A204.1 (cell line): Measurements from ENCODE around the gene TSHZ2.
"Not testable (repeated sequence)": the region's sequence is repeated elsewhere in the genome, so short reads cannot be mapped to it uniquely, and the experiment has no call there.

Source experiments
- FAIRE-seq: peaks from 2 replicates; lab custom pipeline; 2012; peaks lifted over from hg19 to GRCh38; lab: Jason Lieb, UNC

TSHZ2 gene

DNA sequence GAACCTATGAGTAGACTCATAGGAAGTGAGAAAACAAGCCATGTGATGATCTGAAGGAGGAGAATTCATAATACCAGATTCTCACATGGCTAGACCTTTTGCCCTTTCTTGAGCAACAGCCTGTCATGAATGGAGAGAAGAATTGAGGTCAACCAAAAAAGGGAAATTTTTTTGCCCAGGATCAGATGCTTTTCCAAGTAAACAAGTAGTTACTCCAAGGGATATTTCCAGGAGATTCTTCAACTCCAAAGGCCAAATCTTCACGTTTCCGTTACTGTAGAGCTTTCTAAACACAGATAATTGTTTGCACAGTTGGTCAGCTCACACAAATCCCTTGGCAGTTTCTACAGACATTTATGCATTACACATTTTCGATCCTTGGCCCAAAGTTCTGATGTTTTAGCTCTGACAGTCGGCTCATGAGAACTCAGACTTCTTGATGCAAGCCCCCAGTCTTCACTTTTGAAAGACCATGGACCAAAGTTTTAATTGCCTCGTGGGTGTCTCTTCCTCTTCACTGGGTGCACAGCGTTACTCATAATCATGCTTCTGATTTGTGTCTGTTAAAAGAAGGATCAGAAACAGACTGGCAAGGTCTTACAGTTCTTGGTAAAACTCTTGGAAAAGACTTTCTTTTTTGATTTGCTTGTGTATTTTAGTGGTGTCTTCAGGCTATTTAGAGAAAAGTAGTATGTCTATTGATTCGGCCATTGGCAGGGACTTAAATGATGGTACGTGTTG lies 115.0 kb downstream of the TSHZ2 start:
- FAIRE-seq = no peak

DNA sequence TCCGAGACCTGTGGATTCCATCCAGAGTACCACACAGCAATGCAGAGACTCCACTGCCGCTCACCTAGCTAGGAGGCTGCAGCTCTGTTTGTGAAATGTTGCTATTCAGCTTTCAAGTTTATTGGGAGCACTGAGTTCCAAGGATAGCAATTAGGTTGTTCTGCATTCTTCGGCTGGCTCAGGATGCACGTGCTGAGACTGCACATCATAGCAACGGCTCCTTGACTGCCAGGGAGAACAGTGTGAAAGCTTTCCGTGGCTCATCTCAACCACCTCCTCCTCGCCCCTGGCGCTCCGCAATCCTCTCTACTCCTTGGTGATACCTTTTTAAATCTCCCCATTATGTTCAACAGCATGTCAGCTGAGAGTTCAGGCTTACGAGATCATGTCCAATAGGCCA lies 116.6 kb downstream of the TSHZ2 start:
- FAIRE-seq = no peak

DNA sequence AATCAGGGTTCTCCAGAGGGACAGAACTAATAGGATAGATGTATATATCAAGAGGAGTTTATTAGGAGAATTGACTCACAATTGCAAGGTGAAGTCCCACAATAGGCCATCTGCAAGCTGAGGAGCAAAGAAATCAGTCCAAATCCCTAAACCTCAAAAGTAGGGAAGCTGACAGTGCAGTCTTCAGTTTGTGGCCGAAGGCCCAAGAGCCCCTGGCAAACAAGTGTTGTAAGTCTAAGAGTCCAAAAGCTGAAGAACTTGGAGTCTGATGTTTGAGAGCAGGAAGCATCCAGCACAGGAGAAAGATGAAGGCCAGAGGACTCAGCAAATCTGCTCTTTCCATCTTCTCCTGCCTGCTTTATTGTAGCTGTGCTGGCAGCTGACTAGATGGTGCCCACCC lies 117.7 kb downstream of the TSHZ2 start:
- not testable (repeated sequence) for FAIRE-seq

DNA sequence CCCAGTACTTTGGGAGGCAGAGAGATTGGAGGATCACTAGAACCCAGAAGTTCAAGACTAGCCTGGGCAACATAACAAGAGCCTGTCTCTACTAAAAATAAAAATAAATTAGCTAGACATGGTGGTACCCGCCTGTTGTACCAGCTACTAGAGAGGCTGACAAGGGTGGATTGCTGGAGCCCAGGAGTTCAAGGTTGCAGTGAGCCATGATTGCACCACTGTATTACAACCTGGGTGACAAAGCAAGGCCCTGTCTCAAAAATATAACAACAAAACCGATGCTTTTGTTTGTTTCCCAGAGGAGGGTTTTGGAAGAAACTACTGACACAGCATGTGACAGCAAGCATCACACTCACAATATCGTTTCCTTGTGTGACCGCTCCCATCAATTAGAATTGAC lies 119.6 kb downstream of the TSHZ2 start:
- no peak for FAIRE-seq

DNA sequence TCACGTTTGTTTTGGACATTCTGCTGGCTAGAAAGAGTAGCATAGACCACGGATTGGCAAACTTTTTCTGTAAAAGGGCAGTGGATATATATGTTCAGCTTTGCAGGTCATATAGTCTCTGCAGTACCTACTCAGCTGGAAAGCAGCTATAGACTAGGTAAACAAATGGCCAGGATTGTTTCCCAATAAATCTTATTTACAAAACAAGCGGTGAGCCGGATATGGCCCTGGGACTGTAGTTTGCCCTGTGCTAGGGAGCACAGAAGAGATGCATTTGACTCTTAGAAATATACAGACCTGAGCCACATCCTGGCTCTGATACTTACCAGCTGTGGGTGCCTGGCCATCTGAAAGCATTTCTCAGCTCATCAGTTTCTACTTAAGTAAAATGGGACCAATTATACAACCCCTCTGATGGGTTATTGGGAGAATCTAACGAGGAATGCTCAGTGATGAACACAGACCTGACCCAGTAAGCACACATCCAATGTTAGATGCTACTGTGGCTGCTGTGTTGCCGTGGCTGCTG lies 120.7 kb downstream of the TSHZ2 start:
- FAIRE-seq = no peak

DNA sequence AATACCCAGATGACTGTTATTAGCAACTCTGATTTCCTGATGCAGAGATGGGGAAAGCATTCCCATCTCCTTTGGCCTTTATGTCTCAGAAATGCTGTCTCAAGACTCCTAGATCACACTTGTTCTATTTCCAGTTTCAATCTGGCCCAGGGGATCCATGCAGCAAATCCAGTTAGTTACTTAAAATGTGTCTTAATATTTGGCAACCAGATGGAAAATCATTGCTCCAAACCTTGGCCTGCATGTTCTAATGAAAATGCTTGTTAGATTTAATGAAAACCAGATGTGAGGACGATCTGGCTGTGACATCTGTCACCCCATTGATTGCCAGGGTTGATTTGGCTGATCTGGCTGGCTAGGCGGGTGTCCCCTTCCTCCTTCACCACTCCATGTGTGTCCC lies 125.2 kb downstream of the TSHZ2 start:
- FAIRE-seq = no peak

DNA sequence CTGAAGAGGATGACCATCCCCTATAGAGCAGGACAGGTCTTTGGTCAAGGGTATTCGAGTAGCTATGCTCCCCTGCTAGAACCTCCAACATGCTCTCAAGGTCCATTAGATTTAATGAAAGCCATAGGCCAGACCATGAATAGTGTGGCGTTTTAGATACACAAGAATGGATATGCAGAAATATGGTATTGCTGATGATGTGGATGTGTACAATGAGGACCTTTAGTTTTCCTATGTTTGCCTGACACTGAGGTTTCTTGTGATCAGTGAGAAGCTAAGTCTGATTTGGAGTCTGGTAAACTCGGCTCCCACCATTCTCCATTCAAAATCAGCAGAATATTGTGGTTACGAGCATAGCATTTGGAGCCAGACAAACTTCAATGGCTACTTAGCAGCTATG lies 125.6 kb downstream of the TSHZ2 start:
- FAIRE-seq = no peak

DNA sequence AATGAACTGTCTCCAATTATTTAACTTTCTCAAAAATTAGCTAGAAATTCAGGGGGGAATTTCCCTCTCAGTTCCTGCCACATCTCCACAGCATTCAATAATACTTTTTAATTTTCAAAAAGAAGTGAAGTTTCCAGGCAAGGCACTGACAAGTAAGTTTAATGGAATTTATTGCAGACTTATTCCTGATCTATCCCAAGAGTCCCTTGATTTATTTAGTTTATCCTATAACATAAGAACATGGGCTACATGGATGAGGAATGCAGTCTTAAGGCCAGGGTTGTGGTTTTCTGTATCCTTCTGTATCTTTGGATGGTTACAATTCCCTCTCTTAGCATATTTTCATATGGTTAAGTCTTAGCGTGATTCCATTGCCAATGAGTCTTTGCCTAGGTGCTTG lies 126.5 kb downstream of the TSHZ2 start:
- no peak for FAIRE-seq

DNA sequence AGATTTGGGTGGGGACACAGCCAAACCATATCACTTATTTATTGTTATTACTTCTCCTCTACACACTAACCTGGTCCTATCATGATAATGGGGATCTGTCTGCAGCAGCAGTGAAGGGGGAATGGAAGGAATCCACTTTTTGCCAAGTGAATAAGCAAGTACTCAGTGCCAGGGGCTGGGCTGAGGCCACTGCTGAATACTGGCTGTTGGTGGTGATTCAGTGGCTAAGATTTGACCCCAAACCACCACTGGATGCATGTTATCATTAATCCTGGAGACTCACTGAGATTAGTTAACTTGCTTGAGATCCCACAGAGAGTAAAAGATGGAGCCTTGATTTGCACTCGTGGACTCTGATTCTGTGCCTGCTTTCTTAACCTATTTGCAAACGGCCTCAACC lies 127.7 kb downstream of the TSHZ2 start:
- no peak for FAIRE-seq

DNA sequence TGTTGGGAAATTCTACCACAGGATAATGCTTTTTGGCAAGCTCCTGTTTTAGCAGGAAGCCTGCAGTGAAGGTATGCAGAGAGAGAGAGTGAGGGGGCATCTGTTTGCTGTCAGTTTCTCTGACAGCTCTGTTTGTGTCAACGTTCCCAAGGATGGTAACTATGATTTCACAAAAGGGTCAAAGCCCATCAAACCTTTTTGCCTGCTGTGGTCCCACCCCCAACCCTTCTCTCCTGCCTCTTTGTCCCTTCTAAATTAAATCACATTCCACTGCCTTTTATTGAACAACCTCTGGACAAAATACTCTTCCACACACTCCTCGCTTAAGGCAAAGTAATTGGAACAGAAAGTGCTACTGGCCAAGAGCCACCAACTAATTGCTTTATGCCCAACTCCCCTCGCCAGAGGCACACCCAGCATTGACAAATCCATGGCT lies 128.3 kb downstream of the TSHZ2 start:
- FAIRE-seq = no peak

DNA sequence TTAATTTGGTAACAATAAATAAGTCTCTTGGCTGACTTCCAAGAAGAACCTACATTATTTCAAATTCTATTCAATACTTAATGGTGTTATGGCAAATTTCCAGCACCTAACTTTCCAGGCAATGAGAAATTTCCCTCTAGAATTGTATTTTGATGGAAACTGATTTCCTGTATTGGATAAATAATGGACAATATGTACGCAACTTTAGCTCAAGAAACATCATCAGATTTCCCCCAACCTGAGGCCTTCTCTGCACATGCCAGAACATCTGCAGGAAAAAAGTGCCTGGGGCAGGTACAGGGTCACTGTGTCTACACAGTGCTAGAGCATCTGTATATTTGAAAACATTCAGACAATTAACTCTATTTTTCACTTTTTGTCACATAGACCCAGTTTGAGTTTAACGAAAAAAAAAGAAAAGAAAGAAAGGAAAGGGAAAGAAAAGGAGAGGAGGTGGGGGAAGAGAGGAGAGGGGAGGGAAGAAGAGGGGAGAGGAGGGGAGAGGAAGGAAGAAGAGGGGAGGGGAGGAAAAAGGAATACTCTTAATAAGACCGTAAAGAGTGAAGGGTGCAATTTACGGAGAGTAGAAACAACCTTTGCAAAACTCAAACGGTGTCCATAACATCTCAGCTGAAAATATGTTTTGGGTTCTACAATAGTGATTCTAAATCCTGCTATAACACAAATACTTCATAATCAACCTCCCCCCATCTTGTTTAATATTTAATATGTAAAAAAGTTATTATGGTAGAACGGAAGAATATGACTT lies 130.0 kb downstream of the TSHZ2 start:
- FAIRE-seq = no peak

DNA sequence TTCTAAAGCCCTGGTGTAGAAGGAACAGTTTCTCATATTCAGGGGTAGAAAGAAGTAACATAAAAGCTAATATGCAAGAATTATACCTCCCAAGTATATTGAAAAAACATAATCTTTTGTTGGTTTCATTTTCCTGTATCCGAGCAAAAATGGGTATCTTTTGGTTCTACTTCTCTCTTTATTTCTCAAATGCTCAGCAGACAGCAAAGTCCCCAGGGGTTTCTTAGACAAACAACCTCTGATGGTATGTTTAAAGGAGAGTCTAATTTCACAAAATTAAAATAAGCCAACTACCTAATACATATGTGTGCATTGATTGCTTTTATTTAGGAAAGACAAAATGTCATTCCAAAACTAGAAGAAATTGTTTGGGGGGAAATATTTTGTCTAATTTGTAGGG lies 131.0 kb downstream of the TSHZ2 start:
- no peak for FAIRE-seq

DNA sequence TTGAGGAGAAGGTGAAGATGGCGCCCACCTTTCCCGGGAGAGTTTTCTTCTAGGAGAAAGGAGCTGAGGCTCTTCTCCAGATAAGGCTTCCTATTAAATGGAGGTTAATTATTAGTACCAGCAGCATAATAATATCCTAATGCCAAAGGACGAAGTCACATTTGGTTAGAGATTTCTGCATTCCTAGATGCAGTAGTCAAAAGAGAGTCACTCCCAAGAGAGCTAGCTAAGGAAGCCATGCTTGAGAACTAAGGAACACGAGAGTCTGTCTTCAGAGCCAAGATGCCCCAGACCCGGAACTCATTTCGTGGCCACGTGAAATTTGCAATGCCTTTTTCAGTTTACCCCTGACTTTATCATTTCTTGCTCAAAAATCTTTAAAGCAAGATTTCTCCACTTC lies 132.7 kb downstream of the TSHZ2 start:
- FAIRE-seq = no peak

DNA sequence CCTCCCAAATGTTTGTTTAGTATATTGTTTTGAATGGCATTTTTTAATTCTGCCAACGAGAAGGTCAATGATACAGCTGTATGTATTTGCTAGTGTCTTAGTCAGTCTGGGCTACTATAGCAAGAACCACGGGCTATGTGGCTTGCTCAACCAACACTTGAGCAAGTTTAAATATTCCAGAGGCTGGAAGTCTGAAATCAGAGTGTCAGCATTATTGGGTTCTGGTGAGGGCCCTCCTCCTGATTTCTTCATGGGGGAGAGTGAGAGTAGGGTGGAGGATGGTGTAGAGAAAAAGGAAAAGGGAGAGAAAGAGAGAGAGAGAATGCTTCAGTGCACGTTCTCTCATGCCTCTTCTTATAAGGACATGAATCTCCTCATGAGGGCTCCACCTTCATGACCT lies 144.6 kb downstream of the TSHZ2 start:
- no peak for FAIRE-seq

DNA sequence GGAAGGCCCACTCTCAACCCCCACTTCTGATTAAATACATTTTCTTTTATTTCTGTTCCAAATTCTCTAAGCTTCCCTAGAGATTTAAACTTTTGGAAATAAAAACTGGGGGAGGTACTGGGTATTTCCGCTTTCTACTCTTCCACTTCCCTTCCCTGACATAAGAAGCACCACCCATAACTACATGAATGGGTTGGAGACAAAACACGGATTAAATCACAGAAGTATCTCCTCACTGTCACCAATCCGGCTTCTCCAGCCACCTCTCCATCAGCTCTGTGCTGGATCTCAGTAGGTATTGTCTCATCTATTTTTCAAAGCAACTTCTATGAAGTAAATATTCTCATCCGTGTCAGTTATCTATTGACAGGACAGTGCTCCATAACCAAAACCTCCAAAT lies 150.7 kb downstream of the TSHZ2 start:
- FAIRE-seq = no peak

DNA sequence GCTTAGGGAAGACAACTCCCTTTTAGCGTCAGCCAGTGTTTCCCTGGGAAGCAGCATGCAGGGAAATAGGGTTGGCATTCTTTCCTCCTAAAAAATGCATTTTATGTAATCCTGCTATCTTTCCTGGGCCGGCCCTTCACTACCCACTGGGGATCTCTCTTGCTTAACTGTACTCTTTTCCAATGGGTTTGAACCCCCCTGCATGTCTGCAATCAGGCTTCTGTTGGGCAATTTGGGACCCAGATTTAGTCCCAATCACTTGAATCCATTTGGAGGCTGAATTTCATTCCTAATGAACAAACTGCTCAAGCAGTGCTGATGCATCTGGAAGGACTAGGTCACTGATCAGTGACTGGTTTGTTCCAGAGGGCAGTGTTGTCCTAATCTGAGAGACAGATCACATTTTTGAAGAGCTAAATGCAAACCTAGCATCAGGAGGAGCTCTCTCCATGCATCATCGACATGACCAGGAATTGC lies 152.0 kb downstream of the TSHZ2 start:
- no peak for FAIRE-seq

DNA sequence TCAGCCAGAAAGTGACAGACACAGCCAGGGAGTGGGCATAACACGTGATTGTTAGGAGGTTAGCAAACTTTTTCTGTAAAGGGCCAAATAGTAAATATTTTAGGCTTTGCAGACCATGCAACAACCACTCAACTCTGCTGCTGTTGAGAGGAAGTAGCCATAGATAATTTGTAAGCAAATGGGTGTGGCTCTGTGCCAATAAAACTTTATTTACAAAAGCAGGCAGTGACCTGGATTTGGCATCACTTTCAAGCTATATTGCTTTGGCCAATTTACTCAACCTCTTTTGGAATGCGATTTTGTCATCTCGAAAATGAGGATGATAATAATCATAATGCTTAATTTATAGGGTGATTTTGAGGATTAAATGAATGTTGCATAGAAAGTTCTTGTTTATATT lies 152.6 kb downstream of the TSHZ2 start:
- FAIRE-seq = no peak

DNA sequence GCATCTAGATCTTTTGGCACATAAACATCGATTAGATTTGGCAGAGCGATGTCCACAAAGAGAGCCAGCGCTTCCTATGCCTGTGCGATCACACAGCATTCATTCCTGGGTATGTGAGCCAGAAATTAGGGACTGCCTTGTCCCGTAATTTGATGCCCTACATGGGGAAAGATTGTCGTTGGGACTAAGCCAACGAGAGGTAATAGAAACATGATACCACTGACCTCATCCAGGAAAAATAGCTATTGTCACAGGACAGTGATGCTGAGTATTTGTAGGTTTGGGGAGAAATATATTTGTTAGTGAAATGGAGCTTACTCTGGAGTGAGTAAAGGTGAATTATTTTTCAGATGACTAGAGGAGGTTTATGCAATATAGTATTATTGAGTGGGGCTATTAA lies 154.0 kb downstream of the TSHZ2 start:
- no peak for FAIRE-seq

DNA sequence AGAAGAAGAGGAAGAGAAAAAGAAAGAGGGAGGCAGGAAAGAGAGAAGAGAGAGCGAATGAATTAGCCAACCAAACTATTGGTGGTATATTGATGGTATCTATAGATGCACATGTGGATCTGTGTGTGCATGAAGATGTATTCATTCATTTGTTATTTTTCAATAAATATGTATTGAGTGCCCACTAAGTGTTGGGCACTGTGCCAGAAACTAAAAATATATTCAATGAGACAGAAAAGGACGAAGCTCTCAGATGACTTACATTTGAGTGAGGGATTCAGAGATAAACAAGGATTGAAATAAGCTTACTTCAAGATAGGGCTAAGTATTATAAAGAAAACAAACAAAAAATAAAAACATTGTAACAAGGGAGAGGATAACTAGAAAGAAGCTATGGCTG lies 154.9 kb downstream of the TSHZ2 start:
- no peak for FAIRE-seq

DNA sequence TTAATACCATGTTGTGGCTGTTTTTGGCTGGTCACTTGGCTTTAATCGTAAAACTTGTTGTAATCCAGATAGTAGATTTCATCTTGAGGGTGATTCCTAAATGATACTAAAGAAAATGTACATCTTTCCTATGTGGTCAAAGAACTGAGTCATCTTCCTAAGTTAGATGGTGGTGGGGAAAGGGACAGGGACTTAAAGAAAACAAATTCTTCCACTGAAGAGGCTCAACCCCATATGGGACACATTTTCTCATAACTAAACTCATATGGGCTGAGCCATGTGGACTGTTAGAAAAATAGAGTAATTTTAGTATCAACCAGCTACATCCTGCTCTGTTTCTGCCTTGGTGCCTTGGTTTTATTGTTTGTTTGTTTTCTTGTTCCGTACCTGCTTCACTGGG lies 155.8 kb downstream of the TSHZ2 start:
- no peak for FAIRE-seq

DNA sequence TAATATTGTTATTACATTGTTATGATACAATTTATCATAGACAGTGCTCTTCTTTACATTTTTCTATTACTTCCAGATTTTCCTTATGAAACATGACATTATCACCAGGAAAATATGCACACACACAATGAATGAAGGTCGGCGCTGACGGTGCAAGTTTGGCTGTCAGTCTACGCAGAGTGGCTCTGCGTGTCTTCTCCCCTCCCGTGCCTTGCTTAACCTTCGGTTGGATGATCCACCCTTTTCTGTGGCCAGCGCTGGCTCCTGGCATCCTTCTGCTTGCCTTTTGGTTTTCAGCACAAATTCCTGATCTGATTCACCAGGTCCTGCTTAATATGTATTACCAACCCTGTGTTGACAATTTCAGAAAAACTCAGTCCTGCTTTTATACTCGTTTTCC lies 157.4 kb downstream of the TSHZ2 start:
- no peak for FAIRE-seq

DNA sequence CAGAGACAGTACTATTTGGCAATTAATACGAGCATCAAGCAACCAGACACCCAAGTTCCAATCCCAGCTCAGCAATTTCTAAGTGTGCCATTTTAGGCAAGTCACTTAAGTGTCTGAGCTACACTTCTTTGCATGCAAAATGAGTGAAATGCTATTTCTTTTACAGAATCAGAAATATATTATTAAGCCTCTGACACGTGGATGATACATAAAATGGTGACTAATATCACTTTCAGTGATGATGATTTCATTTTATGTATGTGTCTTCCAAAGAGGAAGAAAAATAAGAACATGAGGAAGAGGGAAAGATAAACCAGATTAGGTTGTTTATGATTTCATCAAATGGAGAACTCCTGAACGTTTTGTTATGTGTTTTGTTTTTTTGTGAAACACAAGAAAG lies 158.6 kb downstream of the TSHZ2 start:
- no peak for FAIRE-seq

DNA sequence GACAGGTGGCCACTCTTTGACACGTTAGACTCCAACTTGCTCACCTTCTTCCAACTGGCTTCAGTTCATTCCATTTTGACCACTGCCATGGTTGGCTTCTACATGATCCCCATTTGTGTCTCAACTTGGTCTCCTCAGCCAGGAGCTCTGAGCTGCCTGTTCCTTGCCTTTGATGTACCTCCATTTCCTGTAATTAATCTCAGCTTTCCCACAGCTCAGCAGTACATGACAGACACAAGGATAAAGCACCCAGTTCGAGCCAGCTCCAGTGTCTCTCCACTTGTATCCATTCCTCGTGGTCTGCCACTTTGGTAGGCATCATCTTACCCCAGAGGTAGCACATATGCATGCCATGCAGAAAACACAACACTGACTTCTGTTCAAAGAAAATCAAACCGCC lies 161.0 kb downstream of the TSHZ2 start:
- no peak for FAIRE-seq

DNA sequence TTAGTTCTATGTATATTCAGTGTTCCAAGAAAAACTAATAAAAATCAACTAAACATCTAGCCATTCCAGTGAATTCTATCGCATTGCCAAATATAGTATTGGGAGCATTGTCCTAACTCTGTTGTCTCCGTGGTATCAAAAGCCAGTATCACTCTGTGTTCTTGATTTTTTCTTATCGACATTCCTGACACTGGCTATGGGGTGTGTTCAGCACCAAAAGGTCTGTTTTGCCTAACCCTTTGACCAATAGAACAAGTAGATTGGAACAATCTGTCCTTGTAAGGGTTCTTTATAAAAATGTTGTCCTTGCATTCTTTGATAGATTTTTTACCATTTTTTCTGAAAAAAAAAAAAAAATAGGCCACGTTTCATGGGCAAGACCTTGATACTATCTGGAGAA lies 161.5 kb downstream of the TSHZ2 start:
- FAIRE-seq = no peak
